ENCODE data around the gene LPIN1.

Gene LPIN1

GRCh38 chr2:11867926-11868325 lies 121.5 kb downstream of the LPIN1 start:
- TF ChIP-seq GATA3 (IDR thresholded peaks at IDR 0.05; ENCODE audit: low read depth, low read length) (no peak), GATA2 (IDR thresholded peaks at IDR 0.05; ENCODE audit: low read depth, low read length) (no peak)

GRCh38 chr2:11869391-11869991 lies 123.1 kb downstream of the LPIN1 start:
- TF ChIP-seq GATA3 (IDR thresholded peaks at IDR 0.05; ENCODE audit: low read depth, low read length) (no peak), GATA2 (IDR thresholded peaks at IDR 0.05; ENCODE audit: low read depth, low read length) (no peak)

GRCh38 chr2:11870064-11870463 lies 123.6 kb downstream of the LPIN1 start:
- TF ChIP-seq GATA3 (IDR thresholded peaks at IDR 0.05; ENCODE audit: low read depth, low read length) (no peak), GATA2 (IDR thresholded peaks at IDR 0.05; ENCODE audit: low read depth, low read length) (no peak)

GRCh38 chr2:11870584-11870983 lies 124.2 kb downstream of the LPIN1 start:
- TF ChIP-seq GATA3 (IDR thresholded peaks at IDR 0.05; ENCODE audit: low read depth, low read length) = no peak
- TF ChIP-seq GATA2 (IDR thresholded peaks at IDR 0.05; ENCODE audit: low read depth, low read length) = no peak

GRCh38 chr2:11871421-11871820 lies 125.0 kb downstream of the LPIN1 start:
- TF ChIP-seq GATA3 (IDR thresholded peaks at IDR 0.05; ENCODE audit: low read depth, low read length) = no peak
- TF ChIP-seq GATA2 (IDR thresholded peaks at IDR 0.05; ENCODE audit: low read depth, low read length) = no peak

- TF ChIP-seq GATA2 (IDR thresholded peaks at IDR 0.05; ENCODE audit: low read depth, low read length) (no peak), GATA3 (IDR thresholded peaks at IDR 0.05; ENCODE audit: low read depth, low read length) (no peak)
These were observed 126.0 kb downstream of the LPIN1 start for GRCh38 chr2:11872247-11872947.

- TF ChIP-seq GATA3 (IDR thresholded peaks at IDR 0.05; ENCODE audit: low read depth, low read length) (no peak), GATA2 (IDR thresholded peaks at IDR 0.05; ENCODE audit: low read depth, low read length) (no peak)
These were observed 126.5 kb downstream of the LPIN1 start for GRCh38 chr2:11872948-11873269.

GRCh38 chr2:11873356-11874154 lies 127.1 kb downstream of the LPIN1 start:
- TF ChIP-seq GATA2 (IDR thresholded peaks at IDR 0.05; ENCODE audit: low read depth, low read length) (no peak), GATA3 (IDR thresholded peaks at IDR 0.05; ENCODE audit: low read depth, low read length) (no peak)

GRCh38 chr2:11874861-11875260 lies 128.4 kb downstream of the LPIN1 start:
- TF ChIP-seq GATA2 (IDR thresholded peaks at IDR 0.05; ENCODE audit: low read depth, low read length) (no peak), GATA3 (IDR thresholded peaks at IDR 0.05; ENCODE audit: low read depth, low read length) (no peak)

GRCh38 chr2:11875481-11875880 lies 129.0 kb downstream of the LPIN1 start:
- no peak for TF ChIP-seq GATA3 (IDR thresholded peaks at IDR 0.05; ENCODE audit: low read depth, low read length)
- TF ChIP-seq GATA2 (IDR thresholded peaks at IDR 0.05; ENCODE audit: low read depth, low read length) = no peak

GRCh38 chr2:11876436-11876835 lies 130.0 kb downstream of the LPIN1 start:
- TF ChIP-seq GATA2 (IDR thresholded peaks at IDR 0.05; ENCODE audit: low read depth, low read length) (no peak), GATA3 (IDR thresholded peaks at IDR 0.05; ENCODE audit: low read depth, low read length) (no peak)

GRCh38 chr2:11876889-11877288 lies 130.5 kb downstream of the LPIN1 start:
- TF ChIP-seq GATA3 (IDR thresholded peaks at IDR 0.05; ENCODE audit: low read depth, low read length) (no peak), GATA2 (IDR thresholded peaks at IDR 0.05; ENCODE audit: low read depth, low read length) (no peak)

Data from SH-SY5Y (cell line).